ENCODE results near the gene FBXO42. TPM values are rescaled to one million over a fixed set of nuclear protein-coding genes. Genes with fewer than 3 reads are reported as not detected.

The FBXO42 gene
- polyA plus RNA-seq, 3 donors: 17.2 to 21.1 (median 19.0) TPM

DNA sequence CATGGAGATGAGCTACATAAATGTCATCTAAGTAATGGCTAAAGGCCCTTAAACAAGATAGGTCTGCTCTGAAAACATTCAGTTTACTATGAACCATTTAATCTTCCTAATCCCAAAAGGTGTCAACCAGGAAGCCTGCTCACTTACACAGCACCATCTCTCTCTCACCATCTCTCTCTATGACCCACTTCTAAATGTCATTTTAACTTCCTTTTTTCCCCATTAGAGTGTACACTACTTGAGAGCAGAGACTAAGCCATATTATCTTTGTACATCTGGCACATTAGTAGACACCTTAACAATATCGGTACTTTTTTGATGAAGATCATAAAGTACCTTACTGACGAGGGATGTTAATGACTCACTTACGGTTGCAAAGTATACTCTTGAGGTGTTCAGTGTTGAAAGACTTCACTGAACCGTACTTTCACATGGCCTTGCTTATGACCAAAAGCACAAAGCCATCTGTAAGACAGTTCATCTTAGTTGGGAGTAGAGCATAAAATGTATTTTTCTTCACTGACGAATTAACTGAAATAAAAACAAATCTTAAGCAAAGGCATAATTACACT, 25.4 kb downstream of the FBXO42 start:
- no peak for DNase-seq (ENCODE audit: low read depth in 3 of 3, low spot score in 2 of 3)

DNA sequence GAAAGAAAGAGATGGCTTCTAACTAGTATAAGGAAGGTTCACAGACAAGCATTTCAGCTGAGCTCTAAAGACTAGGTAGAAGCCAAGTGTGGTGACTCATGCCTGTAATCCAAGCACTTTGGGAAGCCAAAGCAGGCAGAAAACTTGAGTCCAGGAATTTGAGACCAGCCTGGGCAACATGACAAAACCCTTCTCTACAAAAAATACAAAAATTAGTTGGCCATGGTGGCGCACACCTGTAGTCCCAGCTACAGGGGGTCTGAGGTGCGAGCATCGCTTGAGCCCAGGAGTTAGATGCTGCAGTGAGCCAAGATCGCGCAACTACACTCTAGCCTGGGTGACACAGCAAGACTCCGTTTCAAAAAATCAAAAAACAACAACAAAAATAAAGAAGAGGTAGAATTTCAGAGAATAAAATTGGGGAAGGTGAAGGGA, 27.8 kb downstream of the FBXO42 start:
- no peak for DNase-seq (ENCODE audit: low read depth in 3 of 3, low spot score in 2 of 3)

DNA sequence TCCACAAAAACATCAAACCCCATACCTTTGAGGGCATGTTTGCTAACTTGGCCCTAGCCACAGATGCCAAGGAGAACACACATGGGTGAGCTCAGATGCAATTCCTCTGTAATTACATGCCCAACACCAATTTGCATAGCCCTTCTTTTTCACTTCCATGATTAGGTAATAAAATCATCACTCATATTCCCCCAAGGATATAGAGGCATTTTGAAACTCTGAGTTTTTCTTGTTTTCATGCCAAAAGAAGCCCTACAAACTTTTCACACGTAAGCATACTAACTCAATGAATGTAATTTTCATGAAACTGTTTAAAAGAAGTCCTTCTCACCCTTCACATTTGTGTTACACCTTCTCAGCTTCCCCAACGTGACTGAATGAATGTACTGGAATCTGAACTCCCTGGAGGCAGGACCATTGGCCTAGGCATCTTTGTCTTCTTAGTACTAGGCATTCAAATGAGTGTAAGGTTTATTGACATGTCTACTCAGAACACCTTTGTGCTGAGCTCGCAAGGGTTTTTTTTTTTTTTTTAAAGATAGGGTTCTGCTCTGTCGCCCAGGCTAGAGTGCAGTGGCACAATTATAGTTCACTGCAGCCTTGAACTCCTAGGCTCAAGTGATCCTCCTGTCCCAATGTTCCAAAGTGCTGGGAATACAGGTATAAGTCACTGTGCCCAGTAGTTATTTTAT, 31.0 kb downstream of the FBXO42 start:
- DNase-seq (ENCODE audit: low read depth in 3 of 3, low spot score in 2 of 3): no peak

DNA sequence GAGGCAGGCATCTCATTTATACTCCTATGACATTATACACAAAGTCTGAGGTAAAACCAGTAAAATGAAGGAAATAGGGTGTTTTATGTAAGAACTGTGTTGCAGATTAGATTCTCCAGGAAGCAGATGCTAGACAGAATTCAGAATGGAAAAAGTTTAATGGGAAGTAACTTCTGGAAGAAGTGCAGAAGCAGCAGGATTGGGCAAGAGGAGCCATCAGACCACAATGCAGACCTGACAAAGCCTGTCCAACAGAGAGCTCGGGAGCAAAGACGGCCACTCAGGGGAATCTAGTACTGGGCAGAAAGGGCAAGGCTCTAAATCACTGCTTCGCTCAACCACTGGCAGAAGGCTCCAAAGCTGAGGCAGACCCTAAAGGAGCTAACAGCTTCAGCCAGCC, 33.7 kb downstream of the FBXO42 start:
- DNase-seq (ENCODE audit: low read depth in 3 of 3, low spot score in 2 of 3): peak in 1 of 3 donors; percentile 7

DNA sequence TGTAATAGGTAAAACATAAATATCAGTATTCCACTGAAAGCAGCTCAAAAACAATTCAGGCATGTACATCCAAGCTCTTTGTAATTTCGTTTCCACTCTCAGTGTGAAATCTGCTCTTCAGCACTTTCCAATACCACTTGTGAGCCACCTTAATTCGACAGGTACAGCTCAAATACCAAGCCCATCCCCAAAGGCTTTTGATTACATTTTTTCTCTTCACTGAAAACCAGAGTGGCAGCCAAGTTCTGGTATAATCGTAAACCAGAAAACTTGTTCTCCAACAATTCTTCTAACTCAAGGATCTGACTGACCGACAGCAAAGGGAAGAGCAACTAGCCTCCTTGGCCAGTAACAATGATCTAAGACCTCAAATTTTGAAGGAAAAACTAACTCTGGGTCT, 36.8 kb downstream of the FBXO42 start:
- DNase-seq (ENCODE audit: low read depth in 3 of 3, low spot score in 2 of 3): no peak

DNA sequence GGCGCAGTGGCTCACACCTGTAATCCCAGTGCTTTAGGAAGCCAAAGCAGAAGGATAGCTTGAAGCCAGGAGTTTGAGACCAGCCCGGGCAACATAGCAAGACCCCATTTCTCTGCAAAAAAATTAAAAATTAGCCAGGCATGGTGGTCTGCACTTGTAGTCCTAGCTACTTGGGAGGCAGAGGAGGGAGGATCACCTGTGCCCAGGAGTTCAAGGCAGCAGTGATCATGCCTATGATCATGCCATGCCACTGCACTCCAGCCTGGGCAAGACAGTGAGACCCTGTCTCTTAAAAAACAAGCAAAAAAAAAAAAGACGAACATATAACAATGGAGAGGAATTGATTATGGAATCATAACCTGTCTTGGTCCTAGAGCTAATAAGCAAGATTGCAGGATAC, 45.1 kb downstream of the FBXO42 start:
- DNase-seq (ENCODE audit: low read depth in 3 of 3, low spot score in 2 of 3): no peak

DNA sequence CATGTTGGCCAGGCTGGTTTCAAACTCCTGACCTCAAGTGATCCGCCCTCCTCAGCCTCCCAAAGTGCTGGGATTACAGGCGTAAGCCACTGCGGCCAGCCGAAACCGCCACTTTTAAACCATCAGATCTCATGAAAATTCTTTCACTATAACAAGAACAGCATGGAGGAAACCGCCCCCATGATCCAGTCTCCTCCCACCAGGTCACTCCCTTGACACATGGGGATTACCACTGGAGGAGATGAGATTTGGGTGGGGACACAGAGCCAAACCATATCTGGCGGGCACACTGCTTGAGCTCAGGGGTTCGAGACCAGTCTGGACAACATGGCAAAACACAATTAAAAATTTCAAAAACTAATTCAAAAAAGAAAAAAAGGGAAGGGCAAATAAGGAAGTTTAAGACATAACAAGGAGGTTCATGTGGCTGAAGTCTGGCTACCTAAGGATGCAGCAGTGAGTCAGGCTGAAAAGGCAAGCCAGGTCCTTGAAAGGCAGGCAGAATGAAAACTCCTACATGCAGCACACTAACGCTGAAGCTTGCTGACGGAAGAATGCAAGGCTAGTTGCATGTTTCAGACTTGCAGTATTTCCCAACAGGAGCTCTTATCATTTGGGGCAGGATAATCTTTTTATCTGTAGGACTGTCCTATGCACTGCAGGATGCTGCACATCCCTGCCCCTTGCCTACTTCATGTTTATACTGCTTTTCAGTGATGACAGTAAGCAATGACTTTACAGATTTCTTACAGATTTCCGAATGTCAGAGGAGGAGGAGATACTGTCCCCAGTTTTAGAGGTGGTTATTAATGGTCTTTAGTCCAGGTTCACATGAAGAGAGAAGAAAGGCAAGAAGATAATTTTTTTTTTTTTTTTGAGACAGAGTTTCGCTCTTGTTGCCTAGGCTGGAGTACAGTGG, 49.3 kb downstream of the FBXO42 start:
- no peak for DNase-seq (ENCODE audit: low read depth in 3 of 3, low spot score in 2 of 3)

DNA sequence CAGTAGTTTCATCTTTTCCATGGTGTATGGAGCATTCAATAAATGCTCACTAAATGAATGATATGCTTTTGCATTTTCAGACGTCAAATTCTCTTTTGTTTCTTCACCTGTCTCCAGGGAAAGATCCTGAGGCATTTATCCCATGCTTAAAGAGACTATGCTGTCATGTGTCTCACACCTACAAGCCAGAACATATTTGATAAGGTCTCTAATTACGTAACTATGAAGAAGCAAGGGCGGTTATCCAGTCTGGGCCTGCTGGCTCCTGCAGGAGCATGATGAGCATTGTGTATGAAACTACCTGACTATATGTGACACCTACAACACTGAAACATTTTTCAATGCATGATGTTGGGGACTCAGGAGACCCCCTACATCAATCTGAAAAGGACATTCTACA, 51.8 kb downstream of the FBXO42 start:
- DNase-seq (ENCODE audit: low read depth in 3 of 3, low spot score in 2 of 3): no peak

DNA sequence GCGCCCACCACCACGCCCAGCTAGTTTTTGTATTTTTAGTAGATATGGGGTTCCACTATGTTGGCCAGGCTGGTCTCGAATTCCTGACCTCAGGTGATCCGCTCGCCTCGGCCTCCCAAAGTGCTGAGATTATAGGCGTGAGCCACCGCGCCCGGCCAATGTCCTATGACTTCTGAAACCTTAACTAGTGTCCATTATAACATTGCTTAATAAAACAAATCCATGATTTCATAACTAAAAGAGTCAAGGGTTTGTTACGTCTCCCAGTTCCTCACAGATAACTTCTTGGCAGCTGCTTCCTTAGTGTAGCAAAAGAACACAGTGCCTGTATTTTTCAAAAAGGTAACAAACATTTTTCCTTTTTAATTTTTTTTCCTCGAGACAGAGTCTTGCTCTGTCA, 53.6 kb downstream of the FBXO42 start:
- no peak for DNase-seq (ENCODE audit: low read depth in 3 of 3, low spot score in 2 of 3)

DNA sequence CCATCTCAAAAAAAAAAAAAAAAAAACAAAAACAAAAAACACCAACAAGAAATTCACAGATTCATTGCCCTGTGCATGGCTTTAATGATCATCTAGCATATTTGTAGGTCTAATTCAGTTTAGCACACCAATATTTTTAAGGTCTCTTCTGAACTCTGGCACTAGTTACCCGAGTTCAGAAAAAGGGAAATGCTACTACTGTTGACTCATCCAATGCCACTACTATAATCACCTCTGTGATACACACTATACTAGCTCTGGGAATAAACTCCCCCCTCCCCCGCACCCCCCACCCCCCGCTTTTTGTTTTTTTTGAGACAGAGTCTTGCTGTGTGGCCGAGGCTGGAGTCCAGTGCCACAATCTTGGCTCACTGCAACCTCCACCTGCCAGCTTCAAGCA, 55.6 kb downstream of the FBXO42 start:
- DNase-seq (ENCODE audit: low read depth in 3 of 3, low spot score in 2 of 3): no peak

DNA sequence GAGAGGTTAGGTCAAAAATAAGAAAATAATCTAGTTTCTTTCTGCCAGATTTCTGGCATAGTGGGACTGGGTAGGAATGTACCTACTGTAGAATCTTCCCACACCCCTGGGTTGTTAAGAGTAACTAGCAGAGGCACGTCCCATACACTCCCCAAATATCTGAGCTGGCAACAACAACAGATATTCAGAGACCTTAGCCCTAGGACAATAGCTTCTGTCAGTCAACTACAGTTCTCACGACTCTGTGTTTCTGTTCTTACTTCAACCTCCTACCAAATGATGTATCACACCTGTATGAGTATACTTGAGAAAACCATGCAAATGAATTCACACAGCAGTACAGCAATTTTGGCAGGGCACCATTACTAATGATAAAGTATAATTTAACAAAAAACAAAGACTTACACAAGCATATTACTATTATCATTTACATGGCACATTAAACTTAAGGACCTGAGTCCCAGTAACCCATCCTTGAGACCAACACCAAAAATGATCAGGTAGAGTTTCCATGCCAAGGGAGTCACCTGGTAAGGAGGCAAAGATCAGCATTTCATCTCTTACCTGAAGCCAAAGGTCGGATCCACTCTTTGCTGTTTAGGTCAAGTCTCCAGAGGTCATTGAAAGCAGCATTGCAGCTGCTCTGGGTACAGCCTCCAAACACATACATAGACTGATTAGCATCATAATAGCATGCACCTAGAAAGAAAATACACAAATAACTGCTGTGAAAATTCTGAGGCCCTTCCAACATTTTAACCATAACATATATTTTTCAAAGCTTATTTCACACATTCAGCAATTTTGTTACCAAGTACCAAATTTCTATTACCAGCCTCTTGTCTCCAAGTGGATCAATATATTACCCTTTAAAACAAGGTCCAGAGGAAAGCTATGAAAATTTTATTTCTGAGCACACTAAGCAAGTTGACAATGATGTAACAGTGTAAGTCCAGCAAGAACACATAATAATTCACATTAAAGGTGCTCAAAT, 57.8 kb downstream of the FBXO42 start:
- no peak for DNase-seq (ENCODE audit: low read depth in 3 of 3, low spot score in 2 of 3)

DNA sequence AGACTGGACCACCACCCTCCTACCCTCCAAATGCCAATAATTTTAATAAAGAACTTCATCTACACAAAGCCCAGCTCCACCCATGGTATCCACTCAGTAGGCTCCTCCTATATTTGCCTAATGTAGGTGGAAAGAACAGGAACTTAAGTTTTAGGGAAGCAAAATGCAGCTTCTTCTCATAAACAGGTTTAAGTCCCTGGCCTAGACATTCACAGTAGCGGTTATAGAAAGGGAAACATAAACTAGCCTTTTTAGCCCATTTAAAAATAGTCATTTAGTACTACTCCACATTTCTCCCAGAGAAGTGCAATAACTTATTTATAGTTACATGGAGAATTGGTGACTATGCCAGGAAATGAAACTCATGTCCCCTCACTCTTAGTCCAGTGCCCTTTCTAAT, 58.7 kb downstream of the FBXO42 start:
- DNase-seq (ENCODE audit: low read depth in 3 of 3, low spot score in 2 of 3): no peak

DNA sequence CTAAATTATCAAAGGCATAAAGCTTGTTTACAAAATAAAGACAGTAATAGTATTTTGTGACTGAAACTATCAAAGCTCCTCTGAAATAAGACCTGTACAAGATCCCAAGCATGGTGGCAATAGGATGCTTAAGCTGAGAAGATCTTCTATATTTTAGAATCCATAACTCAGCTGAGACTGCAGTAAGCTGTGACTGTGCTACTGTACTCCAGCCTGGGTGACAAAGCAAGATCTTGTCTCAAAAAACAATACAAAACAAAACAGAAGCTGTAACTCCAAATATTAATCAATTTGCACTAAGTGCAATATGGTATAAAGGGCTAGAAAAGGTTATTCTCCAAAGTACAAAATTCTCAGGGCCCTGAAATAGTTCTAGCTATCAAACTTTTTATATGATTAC, 59.5 kb downstream of the FBXO42 start:
- DNase-seq (ENCODE audit: low read depth in 3 of 3, low spot score in 2 of 3): no peak

DNA sequence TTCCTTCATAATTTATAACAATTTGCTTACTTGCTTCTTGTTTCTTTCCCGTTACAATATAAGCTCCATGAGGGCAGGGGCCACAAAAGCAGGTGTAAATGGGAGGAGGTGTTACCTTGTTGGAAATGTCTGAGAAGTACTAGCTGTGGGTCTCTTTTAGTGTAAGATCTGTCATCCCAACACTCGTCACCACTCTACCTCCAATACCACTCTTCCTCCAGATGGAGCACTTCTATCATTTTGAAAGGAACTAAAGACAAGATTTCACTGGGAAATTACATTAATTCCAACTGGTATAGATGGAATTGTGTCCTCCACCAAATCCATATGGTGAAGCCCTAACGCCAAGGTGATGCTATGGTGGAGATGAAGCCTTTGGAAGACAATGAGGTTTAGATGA, 62.3 kb downstream of the FBXO42 start:
- no peak for DNase-seq (ENCODE audit: low read depth in 3 of 3, low spot score in 2 of 3)

DNA sequence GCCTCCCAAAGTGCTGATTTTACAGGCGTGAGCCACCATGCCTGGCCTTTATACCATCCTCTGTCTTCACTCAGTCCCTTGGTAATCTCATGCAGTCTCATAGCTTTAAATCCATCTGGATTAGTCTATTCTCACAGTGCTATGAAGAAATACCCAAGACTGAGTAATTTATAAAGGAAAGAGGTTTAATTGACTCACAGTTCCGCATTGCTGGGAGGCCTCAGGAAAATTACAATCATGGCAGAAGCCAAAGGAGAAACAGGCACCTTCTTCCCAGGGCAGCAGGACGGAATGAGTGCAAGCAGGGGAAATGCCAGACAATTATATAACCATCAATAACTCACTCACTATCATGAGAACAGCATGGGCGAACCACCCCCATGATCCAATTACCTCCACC, 66.2 kb downstream of the FBXO42 start:
- DNase-seq (ENCODE audit: low read depth in 3 of 3, low spot score in 2 of 3): no peak

DNA sequence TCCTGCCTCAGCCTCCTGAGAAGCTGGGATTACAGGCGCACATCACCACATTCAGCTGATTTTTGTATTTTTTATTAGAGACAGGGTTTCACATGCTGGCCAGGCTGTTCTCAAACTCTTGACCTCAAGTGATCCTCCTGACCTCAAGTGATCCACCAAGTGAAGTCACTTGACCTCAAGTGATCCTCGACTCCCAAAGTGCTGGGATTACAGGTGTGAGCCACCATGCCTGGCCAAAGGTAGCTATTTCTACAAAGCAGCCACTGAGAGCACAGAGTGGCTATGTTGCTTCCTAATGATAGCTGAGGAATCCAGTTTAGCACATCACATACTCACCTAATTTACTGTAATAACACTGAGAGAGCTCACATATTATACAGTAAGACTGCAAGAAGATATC, 70.5 kb downstream of the FBXO42 start:
- no peak for DNase-seq (ENCODE audit: low read depth in 3 of 3, low spot score in 2 of 3)

DNA sequence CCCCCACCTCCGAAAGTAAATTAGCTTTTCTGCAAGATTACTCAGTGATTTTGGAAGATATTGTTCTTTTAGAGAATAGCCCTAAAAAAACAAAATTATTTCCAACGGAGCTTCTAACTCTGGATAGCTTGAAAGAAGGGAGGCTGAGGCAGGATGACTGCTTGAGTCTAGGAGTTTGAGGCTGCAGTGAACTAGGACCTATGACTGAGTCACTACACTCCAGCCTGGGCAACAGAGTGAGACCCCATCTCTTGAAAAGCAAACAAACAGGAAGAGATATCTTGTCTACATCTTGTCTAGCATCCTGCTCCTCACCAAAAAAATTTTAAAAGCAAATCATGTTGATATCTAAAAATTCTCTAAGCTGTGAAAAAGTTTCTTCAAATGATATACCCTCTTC, 73.1 kb downstream of the FBXO42 start:
- no peak for DNase-seq (ENCODE audit: low read depth in 3 of 3, low spot score in 2 of 3)

DNA sequence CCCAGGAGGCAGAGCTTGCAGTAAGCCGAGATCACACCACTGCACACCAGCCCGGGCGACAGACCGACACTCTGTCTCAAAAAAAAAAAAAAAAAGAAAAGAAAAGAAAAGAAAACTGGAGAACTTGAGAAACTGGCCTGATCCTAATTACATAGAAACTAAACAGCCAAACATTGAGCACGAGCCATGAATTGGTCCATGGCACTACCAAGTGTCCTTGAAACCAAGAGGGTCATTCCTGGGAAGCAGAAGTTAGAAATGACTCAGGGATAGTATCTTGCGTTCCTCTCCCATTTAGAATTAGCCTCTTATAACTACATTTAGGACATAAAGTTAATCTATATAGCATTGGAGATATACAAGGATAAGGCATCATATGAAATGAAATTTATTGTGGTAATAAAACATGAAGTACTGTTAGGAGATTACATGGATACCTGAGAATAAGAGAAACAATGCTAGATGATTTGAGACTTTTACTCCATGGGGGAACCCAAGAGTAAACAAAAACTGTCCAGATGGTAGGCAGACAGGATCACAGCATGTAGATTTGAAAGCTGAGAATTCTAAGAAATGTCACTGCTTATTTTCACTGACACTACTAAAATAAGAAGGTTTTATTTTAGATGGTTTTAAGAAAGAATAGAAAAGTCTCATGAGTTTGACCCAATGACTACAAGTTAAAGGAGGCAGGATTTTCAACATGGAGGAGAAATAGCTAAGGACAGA, 75.8 kb downstream of the FBXO42 start:
- no peak for DNase-seq (ENCODE audit: low read depth in 3 of 3, low spot score in 2 of 3)

DNA sequence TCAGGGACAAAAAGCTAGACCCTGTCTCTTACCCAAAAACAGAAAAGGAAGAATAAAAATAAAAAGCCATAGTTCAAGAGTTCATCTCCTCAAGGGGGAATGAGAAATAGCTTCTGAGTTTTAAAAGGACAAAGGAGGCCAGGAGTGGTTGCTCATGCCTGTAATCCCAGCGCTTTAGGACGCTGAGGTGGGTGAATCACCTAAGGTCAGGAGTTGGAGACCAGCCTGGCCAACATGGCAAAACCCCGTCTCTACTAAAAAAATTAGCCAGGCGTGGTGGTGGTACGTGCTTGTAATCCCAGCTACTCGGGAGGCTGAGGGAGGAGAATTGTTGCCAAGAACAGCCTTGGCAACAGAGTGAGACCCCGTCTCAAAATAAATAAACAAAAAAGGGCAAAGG, 76.7 kb downstream of the FBXO42 start:
- no peak for DNase-seq (ENCODE audit: low read depth in 3 of 3, low spot score in 2 of 3)

DNA sequence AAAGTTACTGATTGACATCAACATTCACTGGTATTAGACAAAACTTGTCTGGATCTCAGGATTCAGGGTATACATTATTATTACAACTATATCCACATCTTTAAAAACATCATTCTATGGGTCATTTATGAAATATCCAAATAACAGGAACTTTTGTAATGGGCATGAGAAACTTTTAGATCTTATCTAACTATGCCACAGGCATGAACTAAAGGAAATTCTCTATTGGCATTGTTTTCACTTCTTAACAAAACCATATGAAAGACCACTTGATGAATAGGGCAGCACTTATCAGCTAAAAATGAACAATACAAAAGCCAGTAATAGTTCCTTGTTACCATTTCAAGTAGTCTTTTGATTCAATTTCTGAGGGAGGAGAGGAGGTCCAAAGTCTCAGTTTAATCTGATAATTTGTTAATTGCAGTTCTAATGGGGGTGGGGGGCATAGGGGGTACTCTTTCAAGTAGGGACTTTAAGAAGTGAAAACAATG, 84.5 kb downstream of the FBXO42 start:
- no peak for DNase-seq (ENCODE audit: low read depth in 3 of 3, low spot score in 2 of 3)
